Breast epithelium (tissue), 4 donors: ENCODE data around the gene YTHDF1. TPM values are rescaled to one million over a fixed set of nuclear protein-coding genes. Genes with fewer than 3 reads are reported as not detected.

Source experiments
- DNase-seq, 2 donors: peaks; one replicate each; pipeline ENCODE4 v3.0.0-alpha.2; 2019; ENCODE audit warnings: low spot score in 2 of 2
- H3K27ac ChIP-seq, 2 donors: fragments of 200-600 bp; sonication (generic) in 1 of 2; one replicate each; pipeline ENCODE4 v1.5.1; 2016 to 2019; ENCODE audit warnings: mild to moderate bottlenecking in 1 of 2
- H3K27me3 ChIP-seq, 2 donors: fragments of 200-600 bp; sonication (generic) in 1 of 2; one replicate each; pipeline versions ENCODE4 v1.5.1 to v1.6.0; 2017 to 2019; ENCODE audit warnings: control low read depth in 1 of 2, mild to moderate bottlenecking in 1 of 2
- H3K36me3 ChIP-seq: fragments of 200-600 bp; one replicate; pipeline ENCODE4 v1.5.1; 2019
- H3K4me1 ChIP-seq, 2 donors: fragments of 200-600 bp; sonication (generic); one replicate each; pipeline ENCODE4 v1.5.1; 2016 to 2019; ENCODE audit warnings: control low read depth in 1 of 2
- H3K4me3 ChIP-seq, 3 donors: fragments of 200-600 bp; sonication (generic); 1 replicate in 2 of 3; 2 replicates in 1 of 3; pipeline ENCODE4 v1.5.1; 2016 to 2019; ENCODE audit warnings: mild to moderate bottlenecking in 3 of 3, moderate library complexity in 2 of 3
- H3K9me3 ChIP-seq, 2 donors: fragments of 200-600 bp; sonication (generic) in 1 of 2; one replicate each; pipeline ENCODE4 v1.5.1; 2016 to 2019; ENCODE audit warnings: control low read depth in 1 of 2
- CTCF ChIP-seq, 3 donors: fragments of 450-650 bp; IDR thresholded peaks; one replicate each; pipeline ENCODE4 v1.5.1; 2016 to 2017; ENCODE audit warnings: antibody characterized with exemption in 3 of 3, mild to moderate bottlenecking in 3 of 3, moderate library complexity in 3 of 3
- POLR2A ChIP-seq: fragments of 450-650 bp; IDR thresholded peaks from one replicate; pipeline ENCODE4 v1.6.1; 2016; ENCODE audit warnings: antibody characterized with exemption, mild to moderate bottlenecking, moderate library complexity
- POLR2AphosphoS5 ChIP-seq, 3 donors: sonication (generic); formaldehyde crosslinking; IDR thresholded peaks; one replicate each; pipeline ENCODE4 v1.6.1; 2017; ENCODE audit warnings: antibody characterized with exemption in 3 of 3
- intact Hi-C: fragments of 100-400 bp; cut with DNase I; formaldehyde crosslinking; loops from one replicate; pipeline ENCODE4 v1.15.1; 2023; ENCODE audit warnings: low total_unique reads
- total RNA-seq, 3 donors: library from RNA; depleted of rRNA; stranded (reverse); fragments of >200 nt; gene quantifications; one replicate each; pipeline ENCODE4 v1.1.0, GENCODE V29; 2016

Gene YTHDF1
- total RNA-seq, 3 donors from 2014 or later = 23.0 to 32.8 (median 28.2) TPM

- DNase-seq = no peak
- intact Hi-C loops = no loop called here
These were observed 26.6 kb downstream of the YTHDF1 start for GRCh38 chr20:63189322-63189642.

GRCh38 chr20:63188641-63189321 is 27.1 kb downstream of the YTHDF1 start:
- Histone ChIP-seq H3K4me3 (no peak overlapping the region), H3K27me3 (peaks cover 0 to 7% of the 10 kb centered on the region in 2 donors), H3K36me3 (no peaks in the 10 kb centered on the region), H3K27ac (no peak overlapping the region), H3K4me1 (no peaks in the 10 kb centered on the region), H3K9me3 (no peaks in the 10 kb centered on the region)
- TF ChIP-seq POLR2A = no peak
- intact Hi-C loops = no loop called here
- no peak for DNase-seq

More at GRCh38 chr20:63189322-63189642, 26.6 kb downstream of the YTHDF1 start:
- peaks cover 0 to 2% of the 10 kb centered on the region in 2 donors for H3K27me3 ChIP-seq
- H3K4me1 ChIP-seq = no peaks in the 10 kb centered on the region
- no peak overlapping the region for H3K27ac ChIP-seq
- no peaks in the 10 kb centered on the region for H3K36me3 ChIP-seq
- H3K4me3 ChIP-seq = no peak overlapping the region
- H3K9me3 ChIP-seq = no peaks in the 10 kb centered on the region
- TF ChIP-seq POLR2A (no peak), CTCF (IDR thresholded peaks at IDR 0.05) (no peak), POLR2AphosphoS5 (IDR thresholded peaks at IDR 0.05) (no peak)

- Histone ChIP-seq H3K9me3 (no peaks in the 10 kb centered on the region), H3K27ac (no peak overlapping the region), H3K36me3 (no peaks in the 10 kb centered on the region), H3K4me3 (no peak overlapping the region), H3K27me3 (peaks cover 0 to 14% of the 10 kb centered on the region in 2 donors), H3K4me1 (no peaks in the 10 kb centered on the region)
- DNase-seq = no peak
- intact Hi-C loops = no loop called here
- TF ChIP-seq CTCF (IDR thresholded peaks at IDR 0.05) (no peak), POLR2AphosphoS5 (IDR thresholded peaks at IDR 0.05) (no peak), POLR2A (no peak)
These were observed 27.8 kb downstream of the YTHDF1 start for GRCh38 chr20:63188159-63188442.

GRCh38 chr20:63187338-63188158 is 28.4 kb downstream of the YTHDF1 start:
- no peak for TF ChIP-seq CTCF (IDR thresholded peaks at IDR 0.05)
- no peak for TF ChIP-seq POLR2AphosphoS5 (IDR thresholded peaks at IDR 0.05)
- no peak for TF ChIP-seq POLR2A
- H3K9me3 ChIP-seq = no peaks in the 10 kb centered on the region
- no peaks in the 10 kb centered on the region for H3K36me3 ChIP-seq
- H3K27ac ChIP-seq = no peak overlapping the region
- no peaks in the 10 kb centered on the region for H3K4me1 ChIP-seq
- H3K4me3 ChIP-seq = no peak overlapping the region
- DNase-seq = no peak
- peaks cover 0 to 19% of the 10 kb centered on the region in 2 donors for H3K27me3 ChIP-seq
- intact Hi-C loops = no loop called here

- DNase-seq = no peak
- Histone ChIP-seq H3K9me3 (no peaks in the 10 kb centered on the region), H3K27me3 (peaks cover 0 to 27% of the 10 kb centered on the region in 2 donors), H3K4me3 (no peak overlapping the region), H3K36me3 (no peaks in the 10 kb centered on the region), H3K27ac (no peak overlapping the region), H3K4me1 (no peaks in the 10 kb centered on the region)
- intact Hi-C loops = no loop called here
- no peak for TF ChIP-seq POLR2AphosphoS5 (IDR thresholded peaks at IDR 0.05)
- no peak for TF ChIP-seq POLR2A
- TF ChIP-seq CTCF (IDR thresholded peaks at IDR 0.05) = no peak
These were observed 29.2 kb downstream of the YTHDF1 start for GRCh38 chr20:63186528-63187316.
